IMR-90 (cell line): ENCODE measurements around the gene ZNF439.

Source experiments
- BHLHE40 ChIP-seq: fragments of 150-350 bp; IDR thresholded peaks from 2 replicates; pipeline ENCODE4 v1.6.1; 2016; ENCODE audit warnings: mild to moderate bottlenecking, low read depth, low read length
- POLR2A ChIP-seq: IDR thresholded peaks from 2 replicates; pipeline ENCODE4 v1.6.1; 2012; ENCODE audit warnings: mild to moderate bottlenecking, low read depth, low read length
- RCOR1 ChIP-seq: IDR thresholded peaks from 2 replicates; pipeline ENCODE4 v1.6.1; 2012; ENCODE audit warnings: mild to moderate bottlenecking, low read length, improper control_type of control experiment; ENCODE audit not compliant: insufficient replicate concordance
- RFX5 ChIP-seq: IDR thresholded peaks from 2 replicates; pipeline ENCODE4 v1.8.0; 2012; ENCODE audit warnings: low read depth, mild to moderate bottlenecking, low read length, moderate library complexity
- SMC3 ChIP-seq: fragments of 150-350 bp; IDR thresholded peaks from 2 replicates; pipeline ENCODE4 v1.6.1; 2016; ENCODE audit warnings: low read depth, mild to moderate bottlenecking, antibody characterized with exemption, low read length, moderate library complexity
- TF ChIP-seq, protein P1 (sequence below): conservative IDR thresholded peaks from 2 replicates; pipeline ENCODE4 v1.5.1; 2012; ENCODE audit warnings: mild to moderate bottlenecking, low read depth, low read length, improper control_type of control experiment
- TF ChIP-seq, protein P2 (sequence below): fragments of 150-350 bp; IDR thresholded peaks from 2 replicates; pipeline ENCODE4 v1.6.1; 2017; ENCODE audit warnings: mild to moderate bottlenecking, antibody characterized with exemption, low read length, low read depth

DNA sequence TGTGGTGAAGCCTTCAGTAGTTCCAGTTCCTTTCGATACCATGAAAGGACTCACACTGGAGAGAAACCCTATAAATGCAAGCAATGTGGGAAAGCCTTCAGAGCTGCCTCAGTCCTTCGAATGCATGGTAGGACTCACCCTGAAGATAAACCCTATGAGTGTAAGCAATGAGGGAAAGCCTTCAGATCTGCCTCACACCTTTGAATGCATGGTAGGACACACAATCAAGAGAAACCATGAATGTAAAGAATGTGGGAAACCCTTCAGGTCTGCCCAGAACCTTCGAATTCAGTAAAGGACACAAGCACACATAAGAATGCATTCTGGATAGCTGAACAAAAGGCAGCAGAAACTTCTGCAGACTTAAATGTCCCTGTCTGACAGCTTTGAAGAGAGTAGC, 57.4 kb downstream of the ZNF439 start:
- TF ChIP-seq, protein P1, sequence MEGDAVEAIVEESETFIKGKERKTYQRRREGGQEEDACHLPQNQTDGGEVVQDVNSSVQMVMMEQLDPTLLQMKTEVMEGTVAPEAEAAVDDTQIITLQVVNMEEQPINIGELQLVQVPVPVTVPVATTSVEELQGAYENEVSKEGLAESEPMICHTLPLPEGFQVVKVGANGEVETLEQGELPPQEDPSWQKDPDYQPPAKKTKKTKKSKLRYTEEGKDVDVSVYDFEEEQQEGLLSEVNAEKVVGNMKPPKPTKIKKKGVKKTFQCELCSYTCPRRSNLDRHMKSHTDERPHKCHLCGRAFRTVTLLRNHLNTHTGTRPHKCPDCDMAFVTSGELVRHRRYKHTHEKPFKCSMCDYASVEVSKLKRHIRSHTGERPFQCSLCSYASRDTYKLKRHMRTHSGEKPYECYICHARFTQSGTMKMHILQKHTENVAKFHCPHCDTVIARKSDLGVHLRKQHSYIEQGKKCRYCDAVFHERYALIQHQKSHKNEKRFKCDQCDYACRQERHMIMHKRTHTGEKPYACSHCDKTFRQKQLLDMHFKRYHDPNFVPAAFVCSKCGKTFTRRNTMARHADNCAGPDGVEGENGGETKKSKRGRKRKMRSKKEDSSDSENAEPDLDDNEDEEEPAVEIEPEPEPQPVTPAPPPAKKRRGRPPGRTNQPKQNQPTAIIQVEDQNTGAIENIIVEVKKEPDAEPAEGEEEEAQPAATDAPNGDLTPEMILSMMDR: no peak
- TF ChIP-seq, protein P2, sequence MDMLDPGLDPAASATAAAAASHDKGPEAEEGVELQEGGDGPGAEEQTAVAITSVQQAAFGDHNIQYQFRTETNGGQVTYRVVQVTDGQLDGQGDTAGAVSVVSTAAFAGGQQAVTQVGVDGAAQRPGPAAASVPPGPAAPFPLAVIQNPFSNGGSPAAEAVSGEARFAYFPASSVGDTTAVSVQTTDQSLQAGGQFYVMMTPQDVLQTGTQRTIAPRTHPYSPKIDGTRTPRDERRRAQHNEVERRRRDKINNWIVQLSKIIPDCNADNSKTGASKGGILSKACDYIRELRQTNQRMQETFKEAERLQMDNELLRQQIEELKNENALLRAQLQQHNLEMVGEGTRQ: no peak
- TF ChIP-seq POLR2A (no peak), RCOR1 (no peak), BHLHE40 (no peak), SMC3 (no peak), RFX5 (no peak)
